ENCODE results near the gene OR51E1. TPM values are rescaled to one million over a fixed set of nuclear protein-coding genes. Genes with fewer than 3 reads are reported as not detected.

OR51E1 gene
- total and polyA plus RNA-seq, 9 of the 15 experiments (the other 6 are each of a cell fraction or from before 2014, with no cell fraction given), result 0.03 to 0.04 TPM; not detected in 7

- TF ChIP-seq ZNF592 (IDR thresholded peaks at IDR 0.05), result no peak
- TF ChIP-seq ADNP (tag; IDR thresholded peaks at IDR 0.05), result no peak
- no peak for TF ChIP-seq NCOR1 (IDR thresholded peaks at IDR 0.05)
- no peak for TF ChIP-seq ILF3 (IDR thresholded peaks at IDR 0.05; ENCODE audit: borderline replicate concordance)
- no peak for TF ChIP-seq EWSR1 (IDR thresholded peaks at IDR 0.05; ENCODE audit: borderline replicate concordance, low read depth, partially characterized antibody)
- no peak for TF ChIP-seq CXXC5 (CRISPR knock-in tag; IDR thresholded peaks at IDR 0.05)
These were observed 7.6 kb upstream of the OR51E1 start (continued) for GRCh38 chr11:4636136-4636535.

Data from K562 (cell line).